Right renal cortex interstitium (tissue), 3 donors: Measurements from ENCODE around the gene OR51F2. TPM values are rescaled to one million over a fixed set of nuclear protein-coding genes. Genes with fewer than 3 reads are reported as not detected.
"Not testable (repeated sequence)": the region's sequence is repeated elsewhere in the genome, so short reads cannot be mapped to it uniquely, and the experiment has no call there.

Experiments
- DNase-seq, 3 donors: peaks; one replicate each; pipeline ENCODE4 v3.0.0-alpha.2; 2013; ENCODE audit warnings: low read depth in 3 of 3, low spot score in 2 of 3
- polyA plus RNA-seq, 3 donors: library from polyadenylated mRNA; unstranded; fragments of 120-200 nt; gene quantifications; one replicate each; pipeline ENCODE4 v1.2.1, GENCODE V29; 2013; ENCODE audit not compliant: insufficient read length in 3 of 3

OR51F2 gene, protein sequence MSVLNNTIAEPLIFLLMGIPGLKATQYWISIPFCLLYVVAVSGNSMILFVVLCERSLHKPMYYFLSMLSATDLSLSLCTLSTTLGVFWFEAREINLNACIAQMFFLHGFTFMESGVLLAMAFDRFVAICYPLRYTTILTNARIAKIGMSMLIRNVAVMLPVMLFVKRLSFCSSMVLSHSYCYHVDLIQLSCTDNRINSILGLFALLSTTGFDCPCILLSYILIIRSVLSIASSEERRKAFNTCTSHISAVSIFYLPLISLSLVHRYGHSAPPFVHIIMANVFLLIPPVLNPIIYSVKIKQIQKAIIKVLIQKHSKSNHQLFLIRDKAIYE
- not detected for polyA plus RNA-seq

- no peak for DNase-seq
Observed at GRCh38 chr11:4821021-4821420, at the start of gene OR51F2. OR51F2 (plus strand) TSS chr11:4821321; CDS start chr11:4821422, 101 bp downstream.

GRCh38 chr11:4782454-4782853 lies 38.7 kb upstream of the OR51F2 start:
- no peak for DNase-seq

- no peak for DNase-seq
Observed at GRCh38 chr11:4797206-4797605, 23.9 kb upstream of the OR51F2 start.

DNA sequence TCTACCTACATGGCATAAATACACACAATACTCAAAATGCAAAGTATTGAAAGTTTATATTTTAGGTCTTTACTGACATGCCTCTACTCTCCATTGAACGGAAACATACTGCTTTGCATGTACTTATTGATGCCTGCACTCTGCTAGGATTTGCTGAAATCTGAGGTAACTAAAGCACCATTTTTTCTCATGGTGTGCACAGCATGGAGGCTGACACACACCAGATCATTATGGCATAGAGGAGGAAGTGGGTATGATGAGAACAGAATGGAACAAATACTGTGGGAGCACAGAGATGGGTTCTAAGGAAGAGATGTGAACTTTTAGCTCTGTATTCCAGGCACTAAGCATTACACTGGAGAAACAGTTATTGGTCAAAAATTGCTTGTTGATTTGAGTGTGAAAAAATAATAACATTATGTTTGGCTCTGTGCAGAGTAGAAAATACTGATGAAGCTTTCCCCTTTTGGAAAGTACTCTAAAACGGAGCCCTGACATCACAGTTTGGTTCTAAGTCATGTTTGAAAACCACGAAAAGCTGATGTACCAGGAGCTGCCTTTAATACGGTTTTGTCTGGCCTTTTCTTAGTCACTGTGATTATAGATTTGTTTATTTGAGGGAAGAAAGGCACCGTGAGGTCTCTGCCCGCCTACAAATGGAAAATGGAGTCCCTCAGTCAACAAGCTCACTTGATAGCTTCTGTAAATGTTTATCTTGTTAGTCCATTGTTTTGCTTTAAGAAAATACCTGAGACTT lies 22.5 kb upstream of the OR51F2 start:
- no peak for DNase-seq

DNA sequence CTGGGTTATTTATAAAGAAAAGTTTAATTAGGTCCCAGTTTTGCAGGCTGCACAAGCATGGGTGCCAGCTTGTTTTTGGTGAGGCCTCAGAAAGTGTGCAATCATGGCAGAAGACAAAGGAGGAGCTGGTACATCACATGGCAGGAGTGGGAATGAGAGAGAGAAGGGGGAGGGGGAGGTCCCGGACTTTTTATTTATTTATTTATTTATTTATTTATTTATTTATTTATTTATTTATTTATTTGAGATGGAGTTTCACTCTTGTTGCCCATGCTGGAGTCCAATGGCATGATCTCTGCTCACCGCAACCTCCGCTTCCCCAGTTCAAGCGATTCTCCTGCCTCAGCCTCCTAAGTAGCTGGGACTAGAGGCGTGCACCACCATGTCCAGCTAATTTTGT lies 19.8 kb upstream of the OR51F2 start:
- not testable (repeated sequence) for DNase-seq

- no peak for DNase-seq
Observed at GRCh38 chr11:4804280-4804679, 16.8 kb upstream of the OR51F2 start, which contains the start of gene OR52R1. OR52R1 (minus strand) TSS chr11:4804380; CDS start chr11:4804380, 0 bp downstream.

DNA sequence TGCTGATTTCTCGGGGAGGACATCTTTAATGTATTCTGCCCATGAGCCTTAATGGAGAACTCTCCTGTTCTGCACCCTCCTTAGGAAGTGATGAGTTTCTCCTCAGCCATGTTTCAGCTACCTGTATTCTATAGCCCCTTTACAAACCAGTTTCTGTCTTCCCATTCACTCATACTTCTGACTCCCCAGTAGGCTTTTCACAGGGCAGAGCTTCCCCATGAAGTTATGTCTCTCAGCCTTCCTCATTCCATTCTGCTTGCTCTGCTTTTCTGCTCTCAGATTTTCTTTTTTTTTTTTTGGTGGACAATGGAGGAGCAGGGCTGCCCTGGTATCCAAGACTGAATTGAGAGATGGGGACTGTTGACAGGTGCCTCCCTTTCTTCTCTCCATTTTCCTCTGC lies 12.6 kb upstream of the OR51F2 start:
- no peak for DNase-seq

DNA sequence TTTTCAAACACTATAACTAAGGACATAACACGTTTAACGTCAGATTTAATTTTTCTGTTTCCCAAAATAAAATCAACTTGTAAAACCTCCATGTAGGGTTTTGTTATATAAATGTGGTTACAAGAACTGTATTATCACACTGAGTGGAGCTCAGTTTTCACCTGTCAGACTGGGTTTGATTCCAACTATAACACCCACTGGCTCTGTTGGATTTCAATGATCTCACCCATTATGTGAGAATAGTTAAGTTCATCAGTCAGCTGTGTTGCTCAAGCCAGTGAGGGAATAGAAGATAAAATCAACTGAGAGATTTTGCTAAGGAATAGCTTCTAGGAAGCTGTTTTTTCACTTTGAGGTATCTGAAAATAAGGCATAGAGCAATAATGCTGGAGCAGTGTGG lies 11.9 kb upstream of the OR51F2 start:
- no peak for DNase-seq

- no peak for DNase-seq
Observed at GRCh38 chr11:4825132-4825531, 4.0 kb downstream of the OR51F2 start.

DNA sequence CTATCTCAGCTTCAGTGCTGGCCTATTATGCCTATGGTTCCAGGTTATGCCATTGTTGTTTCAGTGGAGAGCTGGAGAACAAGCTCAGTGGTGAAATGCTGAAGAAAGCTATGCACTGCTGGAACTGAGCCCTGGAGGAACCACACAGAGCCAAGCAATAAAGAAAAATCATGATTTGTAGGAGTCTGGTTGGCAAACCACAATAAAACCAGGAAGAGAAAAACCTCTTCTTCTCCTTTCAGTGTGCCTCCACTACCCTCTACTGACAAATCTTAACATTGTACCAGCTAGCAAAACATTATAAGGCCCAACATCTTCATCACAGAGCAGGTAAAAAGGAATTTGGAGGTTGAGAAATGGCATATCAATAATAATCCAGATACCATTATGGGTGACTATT lies 5.3 kb downstream of the OR51F2 start:
- peak in 2 of 3 donors; percentile 25 to 29 for DNase-seq

GRCh38 chr11:4830346-4830745 lies 9.2 kb downstream of the OR51F2 start:
- no peak for DNase-seq

DNA sequence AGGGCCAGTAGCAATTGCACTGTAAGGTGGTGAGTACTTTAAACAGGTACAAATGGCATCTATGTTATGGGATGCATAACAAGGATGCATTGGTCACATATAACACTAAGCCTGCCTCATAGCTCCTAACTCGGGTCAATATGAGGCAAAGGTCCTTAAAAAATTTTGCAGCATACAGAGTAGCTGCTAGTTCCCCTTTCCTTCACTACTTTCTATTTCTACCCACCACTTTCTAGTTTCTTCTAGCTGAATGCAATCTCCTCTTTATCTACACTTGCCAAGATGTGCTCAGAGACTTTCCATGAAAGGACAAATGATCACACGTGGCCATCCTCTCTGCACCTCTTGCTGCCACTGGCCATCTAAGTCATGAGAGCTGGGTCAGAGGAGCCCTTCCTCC lies 9.8 kb downstream of the OR51F2 start:
- no peak for DNase-seq

DNA sequence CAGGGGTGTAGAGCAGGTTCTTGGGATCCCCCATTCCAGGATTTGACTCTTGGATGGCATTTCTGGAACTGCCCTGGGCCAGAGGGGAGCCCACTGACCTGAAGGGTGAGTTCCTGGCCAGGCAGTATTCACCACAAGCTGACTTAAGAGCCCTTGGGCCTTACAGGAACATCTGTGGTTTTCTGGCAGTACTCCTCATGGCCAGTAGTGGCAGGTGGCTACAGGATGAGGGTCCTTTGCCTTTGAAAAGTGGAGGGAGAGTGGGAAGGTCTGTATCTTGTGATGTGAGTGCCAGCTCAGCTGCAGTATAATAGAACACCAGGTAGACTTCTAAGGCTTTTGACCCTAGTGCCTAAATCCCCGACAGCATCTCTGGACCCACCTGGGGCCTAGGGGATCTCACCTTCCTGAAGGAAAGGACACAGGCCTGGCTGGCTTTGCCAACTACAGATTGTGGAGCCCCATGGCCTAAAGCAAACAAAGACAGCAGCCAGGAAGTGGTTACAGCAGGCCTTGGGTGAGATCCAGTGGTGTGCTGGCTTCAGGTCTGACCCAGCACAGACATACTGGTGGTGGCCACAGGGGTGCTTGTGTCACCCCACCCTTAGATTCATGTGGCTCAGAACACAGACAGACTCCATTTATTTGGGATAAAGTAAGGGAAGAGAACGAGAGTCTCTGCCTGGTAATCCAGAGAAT lies 18.9 kb downstream of the OR51F2 start:
- no peak for DNase-seq

- no peak for DNase-seq
Observed at GRCh38 chr11:4848908-4849532, 27.9 kb downstream of the OR51F2 start, which contains the start of gene OR51S1. OR51S1 (minus strand) TSS chr11:4849208; CDS start chr11:4849208, 0 bp downstream.

GRCh38 chr11:4851033-4851432 lies 29.9 kb downstream of the OR51F2 start:
- DNase-seq = no peak

DNA sequence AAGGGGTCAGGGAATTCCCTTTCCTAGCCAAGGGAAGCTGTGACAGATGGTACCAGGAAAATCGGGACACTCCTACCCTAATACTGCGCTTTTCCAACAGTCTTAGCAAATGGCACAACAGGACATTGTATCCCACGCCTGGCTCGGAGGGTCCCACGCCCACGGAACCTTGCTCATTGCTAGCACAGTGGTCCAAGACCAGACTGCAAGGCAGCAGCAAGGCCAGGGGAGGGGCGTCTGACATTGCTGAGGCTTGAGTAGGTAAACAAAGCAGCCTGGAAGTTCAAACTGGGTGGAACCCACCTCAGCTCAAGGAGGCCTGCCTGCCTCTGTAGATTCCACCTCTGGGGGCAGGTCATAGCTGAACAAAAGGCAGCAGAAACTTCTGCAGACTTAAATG lies 33.2 kb downstream of the OR51F2 start:
- not testable (repeated sequence) for DNase-seq

DNA sequence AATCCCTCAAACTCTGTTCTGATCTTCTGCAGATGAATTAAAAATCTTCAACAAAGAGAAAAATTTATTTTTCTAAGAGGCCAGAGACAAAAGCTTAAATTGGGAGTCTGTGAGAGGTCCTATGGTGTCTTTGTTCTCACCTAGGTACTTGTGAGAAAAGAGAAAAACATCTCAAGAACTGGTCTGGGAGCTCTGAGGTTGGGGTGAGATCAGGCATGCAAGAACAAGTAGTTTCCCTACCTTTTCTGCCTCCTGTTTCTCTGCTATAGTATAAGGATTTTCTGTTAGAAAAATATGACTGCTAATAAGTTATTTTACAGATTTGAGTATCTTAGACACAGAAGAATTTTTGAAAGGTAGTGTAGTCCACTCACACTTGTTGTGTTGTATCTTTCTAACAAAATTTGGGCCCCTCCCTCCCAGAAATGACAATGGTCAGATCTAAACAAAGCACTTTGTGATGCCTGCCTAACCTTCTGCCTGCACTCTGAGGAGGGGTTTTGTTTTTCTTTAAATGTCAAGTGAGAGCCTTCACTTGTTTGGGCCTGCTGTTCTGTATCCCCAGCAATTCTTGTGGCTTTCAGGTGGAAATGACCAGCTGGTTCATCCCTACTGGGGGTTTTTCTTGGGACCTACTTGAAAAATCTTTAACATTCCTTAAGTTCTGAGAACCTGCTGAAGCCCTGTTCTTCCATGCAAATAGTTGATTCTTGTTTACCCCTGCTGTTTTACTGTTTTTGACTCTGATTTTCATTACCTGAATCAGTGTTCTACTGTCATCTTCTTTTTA lies 41.5 kb downstream of the OR51F2 start:
- no peak for DNase-seq

GRCh38 chr11:4863876-4864275 lies 42.8 kb downstream of the OR51F2 start:
- DNase-seq = no peak

DNA sequence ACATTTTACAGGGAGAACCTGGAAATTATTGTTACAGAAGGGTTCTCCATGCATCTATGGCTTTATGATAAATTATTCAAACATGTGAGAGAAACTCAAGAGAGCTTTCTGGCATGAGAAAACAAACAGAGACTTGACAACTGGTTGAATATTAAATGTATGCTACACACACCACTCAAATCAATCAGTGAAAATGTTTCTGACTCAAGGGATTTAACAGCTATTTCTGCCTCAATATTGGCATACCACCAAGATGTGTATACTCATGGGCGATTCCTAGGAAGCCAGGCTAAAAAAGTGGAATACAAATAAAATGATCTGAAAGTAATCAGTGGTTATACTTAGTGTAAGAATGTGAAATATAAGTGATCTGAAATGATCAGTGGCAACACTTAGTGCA lies 44.7 kb downstream of the OR51F2 start:
- DNase-seq = no peak
